CD4-positive, alpha-beta T cell (primary cell): Measurements from ENCODE around the gene PARD3B. TPM values are rescaled to one million over a fixed set of nuclear protein-coding genes. Genes with fewer than 3 reads are reported as not detected.

Source experiments
- ATAC-seq: fragments of 200-7000 bp; cut with Tn5 transposase; one replicate; pipeline ENCODE4 v1.10.0; 2022; ENCODE audit warnings: mild to moderate bottlenecking; ENCODE audit not compliant: poor library complexity
- CTCF ChIA-PET: fragments of 350-600 bp; sonication (Branson Sonifier 250); formaldehyde crosslinking; loops from one replicate; lab custom pipeline; 2021; ENCODE audit warnings: antibody characterized with exemption, inconsistent platforms; lab: Charles Lee
- POLR2A ChIA-PET: fragments of 350-600 bp; sonication (Branson Sonifier 250); formaldehyde crosslinking; loops from one replicate; lab custom pipeline; 2021; ENCODE audit warnings: antibody characterized with exemption, inconsistent platforms; lab: Charles Lee
- DNase-seq, 14 experiments: peaks; one replicate each; pipeline ENCODE4 v3.0.0-alpha.2; 2013 to 2020; ENCODE audit warnings: mixed read lengths in 2 of 14
- H3K27ac ChIP-seq, 2 donors: one replicate each; pipeline versions ENCODE4 v1.5.1 to v1.7.0; 2013; ENCODE audit warnings: low read length in 2 of 2, low read depth in 1 of 2, mild to moderate bottlenecking in 1 of 2
- H3K27me3 ChIP-seq, 2 experiments: 1 replicate in 1 of 2; 2 replicates in 1 of 2; pipeline versions ENCODE4 v1.6.1 to v1.7.0; 2013; ENCODE audit warnings: low read length in 2 of 2, control low read depth in 1 of 2, mild to moderate bottlenecking in 1 of 2, moderate library complexity in 1 of 2; ENCODE audit not compliant: insufficient read depth in 2 of 2, control insufficient read depth in 1 of 2
- H3K36me3 ChIP-seq: one replicate; pipeline ENCODE4 v1.6.1; 2013; ENCODE audit warnings: low read length, control low read depth; ENCODE audit not compliant: insufficient read depth
- H3K4me1 ChIP-seq: one replicate; pipeline ENCODE4 v1.6.1; 2013; ENCODE audit warnings: low read length, control low read depth; ENCODE audit not compliant: insufficient read depth
- H3K4me3 ChIP-seq: one replicate; pipeline ENCODE4 v1.5.1; 2013; ENCODE audit warnings: mild to moderate bottlenecking, low read length, moderate library complexity
- H3K9me3 ChIP-seq, 2 experiments: 1 replicate in 1 of 2; 2 replicates in 1 of 2; pipeline versions ENCODE4 v1.6.1 to v1.7.0; 2013; ENCODE audit warnings: low read length in 2 of 2, mild to moderate bottlenecking in 2 of 2, control low read depth in 1 of 2, moderate library complexity in 1 of 2; ENCODE audit not compliant: control insufficient read depth in 1 of 2, insufficient read depth in 1 of 2
- H3K27ac Mint-ChIP-seq: one replicate; pipeline ENCODE4 v1.8.0; 2020; ENCODE audit warnings: mixed read lengths
- H3K27me3 Mint-ChIP-seq: one replicate; pipeline ENCODE4 v1.8.0; 2021; ENCODE audit warnings: mixed read lengths
- H3K36me3 Mint-ChIP-seq: one replicate; pipeline ENCODE4 v1.8.0; 2021; ENCODE audit warnings: low read depth, mixed read lengths
- H3K4me1 Mint-ChIP-seq: one replicate; pipeline ENCODE4 v1.8.0; 2021; ENCODE audit warnings: low read depth, mixed read lengths
- H3K4me3 Mint-ChIP-seq: one replicate; pipeline ENCODE4 v1.8.0; 2020; ENCODE audit warnings: mild to moderate bottlenecking, mixed read lengths
- H3K9me3 Mint-ChIP-seq: one replicate; pipeline ENCODE4 v1.8.0; 2020; ENCODE audit warnings: mixed read lengths
- intact Hi-C, 2 experiments: fragments of 100-400 bp; cut with DNase I in 1 of 2; cut with micrococcal nuclease in 1 of 2; formaldehyde crosslinking; loops; one replicate each; pipeline versions ENCODE4 v1.15.1 to v1.9.0; 2023 to 2025; cut with DNase I, micrococcal nuclease
- total RNA-seq, 174 experiments: library from RNA in 2 of 174; stranded (reverse) in 2 of 174; gene quantifications; one replicate each; pipeline ENCODE4 v1.2.3 and lab custom pipeline; 2021 to 2026
- TF ChIP-seq, protein P1 (sequence below): fragments of 200-600 bp; IDR thresholded peaks from one replicate; pipeline ENCODE4 v1.8.0; 2022; ENCODE audit warnings: antibody characterized with exemption, mild to moderate bottlenecking

The PARD3B gene
- total RNA-seq, 2 experiments from 2014 or later: 0.87 to 1.9 TPM

- no peak overlapping the region for H3K27ac Mint-ChIP-seq
- no peaks in the 10 kb centered on the region for H3K9me3 ChIP-seq
- H3K4me3 Mint-ChIP-seq: no peak overlapping the region
- TF ChIP-seq, protein P1, sequence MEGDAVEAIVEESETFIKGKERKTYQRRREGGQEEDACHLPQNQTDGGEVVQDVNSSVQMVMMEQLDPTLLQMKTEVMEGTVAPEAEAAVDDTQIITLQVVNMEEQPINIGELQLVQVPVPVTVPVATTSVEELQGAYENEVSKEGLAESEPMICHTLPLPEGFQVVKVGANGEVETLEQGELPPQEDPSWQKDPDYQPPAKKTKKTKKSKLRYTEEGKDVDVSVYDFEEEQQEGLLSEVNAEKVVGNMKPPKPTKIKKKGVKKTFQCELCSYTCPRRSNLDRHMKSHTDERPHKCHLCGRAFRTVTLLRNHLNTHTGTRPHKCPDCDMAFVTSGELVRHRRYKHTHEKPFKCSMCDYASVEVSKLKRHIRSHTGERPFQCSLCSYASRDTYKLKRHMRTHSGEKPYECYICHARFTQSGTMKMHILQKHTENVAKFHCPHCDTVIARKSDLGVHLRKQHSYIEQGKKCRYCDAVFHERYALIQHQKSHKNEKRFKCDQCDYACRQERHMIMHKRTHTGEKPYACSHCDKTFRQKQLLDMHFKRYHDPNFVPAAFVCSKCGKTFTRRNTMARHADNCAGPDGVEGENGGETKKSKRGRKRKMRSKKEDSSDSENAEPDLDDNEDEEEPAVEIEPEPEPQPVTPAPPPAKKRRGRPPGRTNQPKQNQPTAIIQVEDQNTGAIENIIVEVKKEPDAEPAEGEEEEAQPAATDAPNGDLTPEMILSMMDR: no peak
- ChIA-PET POLR2A (no interaction called here), CTCF (no interaction called here)
- H3K36me3 Mint-ChIP-seq: no peaks in the 10 kb centered on the region
- peaks cover 10% of the 10 kb centered on the region for H3K9me3 Mint-ChIP-seq
- no peak overlapping the region for H3K27ac ChIP-seq
- no peak overlapping the region for H3K4me3 ChIP-seq
- DNase-seq (no peak), ATAC-seq (no peak)
- no peaks in the 10 kb centered on the region for H3K4me1 ChIP-seq
- no peaks in the 10 kb centered on the region for H3K27me3 ChIP-seq
- no peaks in the 10 kb centered on the region for H3K4me1 Mint-ChIP-seq
- H3K36me3 ChIP-seq: no peaks in the 10 kb centered on the region
- no peaks in the 10 kb centered on the region for H3K27me3 Mint-ChIP-seq
- intact Hi-C loops: no loop called here
Measured at GRCh38 chr2:205571360-205571959, 1026.2 kb downstream of the PARD3B start.

DNA sequence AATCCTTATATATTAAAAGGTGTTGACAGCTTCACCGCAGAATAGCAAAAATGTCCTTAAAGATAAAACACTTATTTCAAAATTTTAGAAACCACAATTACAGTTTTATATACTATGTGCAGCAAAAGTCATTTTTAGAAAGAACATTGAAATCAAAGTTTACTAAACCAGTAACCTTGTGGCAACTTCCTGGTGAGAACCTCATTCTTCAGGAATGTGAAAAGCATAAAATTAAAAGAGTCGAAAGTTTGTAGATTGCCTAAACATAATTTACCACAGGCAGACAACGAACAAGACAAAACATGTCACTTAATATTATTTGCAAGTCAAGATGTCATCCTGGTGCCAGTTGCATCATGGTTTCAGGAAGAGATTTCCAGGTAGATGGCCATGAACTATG, 1028.7 kb downstream of the PARD3B start:
- H3K4me3 Mint-ChIP-seq: no peak overlapping the region
- ChIA-PET CTCF (no interaction called here), POLR2A (no interaction called here)
- Histone ChIP-seq H3K4me3 (no peak overlapping the region), H3K27me3 (no peaks in the 10 kb centered on the region), H3K4me1 (no peaks in the 10 kb centered on the region), H3K27ac (no peak overlapping the region), H3K36me3 (no peaks in the 10 kb centered on the region), H3K9me3 (no peaks in the 10 kb centered on the region)
- ATAC-seq (no peak), DNase-seq (no peak)
- no peaks in the 10 kb centered on the region for H3K27me3 Mint-ChIP-seq
- TF ChIP-seq, protein P1: no peak
- H3K9me3 Mint-ChIP-seq: peaks cover 10% of the 10 kb centered on the region
- intact Hi-C loops: no loop called here
- no peak overlapping the region for H3K27ac Mint-ChIP-seq
- no peaks in the 10 kb centered on the region for H3K4me1 Mint-ChIP-seq
- H3K36me3 Mint-ChIP-seq: no peaks in the 10 kb centered on the region

DNA sequence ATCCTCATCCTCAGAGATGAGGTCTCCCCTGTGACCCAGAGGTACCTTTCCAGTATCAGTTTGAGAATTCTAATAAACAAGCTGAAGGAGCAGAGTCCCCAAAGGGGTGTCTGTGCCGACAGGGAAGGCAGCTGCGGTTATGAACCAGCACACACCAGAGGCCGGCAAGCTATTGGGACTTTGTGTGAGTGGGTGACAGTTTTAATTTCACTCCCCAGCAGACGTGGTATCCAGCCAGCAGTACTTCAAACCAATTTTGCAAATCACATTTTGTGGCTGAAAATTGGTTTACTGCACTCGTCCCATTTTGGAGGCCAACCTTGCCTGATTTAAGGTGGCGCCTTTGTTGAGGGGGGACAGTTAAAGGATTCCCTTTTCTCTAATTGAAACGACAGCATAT, 1034.1 kb downstream of the PARD3B start:
- DNase-seq: no peak
- no peaks in the 10 kb centered on the region for H3K27me3 ChIP-seq
- no peaks in the 10 kb centered on the region for H3K27me3 Mint-ChIP-seq
- H3K36me3 Mint-ChIP-seq: no peaks in the 10 kb centered on the region
- TF ChIP-seq, protein P1: no peak
- ChIA-PET POLR2A (no interaction called here), CTCF (no interaction called here)
- no peak overlapping the region for H3K4me3 Mint-ChIP-seq
- intact Hi-C loops: no loop called here
- H3K9me3 ChIP-seq: no peaks in the 10 kb centered on the region
- H3K36me3 ChIP-seq: no peaks in the 10 kb centered on the region
- no peak overlapping the region for H3K27ac Mint-ChIP-seq
- no peaks in the 10 kb centered on the region for H3K4me1 Mint-ChIP-seq
- ATAC-seq: no peak
- H3K4me1 ChIP-seq: no peaks in the 10 kb centered on the region
- H3K27ac ChIP-seq: no peak overlapping the region
- no peak overlapping the region for H3K4me3 ChIP-seq
- H3K9me3 Mint-ChIP-seq: peaks cover 10% of the 10 kb centered on the region
